Measurements from ENCODE around the gene CCNI. TPM values are rescaled to one million over a fixed set of nuclear protein-coding genes. Genes with fewer than 3 reads are reported as not detected.

The CCNI gene
- total RNA-seq, 1 experiment from 2014 or later, result 213 TPM

GRCh38 chr4:77110730-77111129, 34.9 kb upstream of the CCNI start:
- Mint-ChIP-seq H3K9me3 (no peaks in the 10 kb centered on the region), H3K4me3 (no peak overlapping the region), H3K4me1 (no peaks in the 10 kb centered on the region), H3K27me3 (ENCODE audit: low read depth) (no peaks in the 10 kb centered on the region), H3K36me3 (no peaks in the 10 kb centered on the region), H3K27ac (no peak overlapping the region)
- ChIA-PET CTCF (interaction anchor here (1.4 to 1.7 kb wide), 3 partner anchors 10 to 93 kb away, joined by 6 read pairs; no protein-coding TSS in a partner anchor), POLR2A (interaction anchor here (0.6 kb wide), 1 partner anchor 38 kb away, joined by 7 read pairs; no protein-coding TSS in a partner anchor)
- no peak for DNase-seq (ENCODE audit: low spot score)
- ATAC-seq, result no peak
- TF ChIP-seq IRF2 (CRISPR knock-in tag; IDR thresholded peaks at IDR 0.05; ENCODE audit: borderline replicate concordance, low read depth) (no peak), ZNF396 (CRISPR knock-in tag; IDR thresholded peaks at IDR 0.05; ENCODE audit: borderline replicate concordance) (no peak), FOXJ3 (CRISPR knock-in tag; IDR thresholded peaks at IDR 0.05; ENCODE audit: borderline replicate concordance) (no peak), TEAD1 (CRISPR knock-in tag; IDR thresholded peaks at IDR 0.05) (no peak), NR3C1 (CRISPR knock-in tag; conservative IDR thresholded peaks at IDR 0.05; ENCODE audit: low read depth) (no peak), ELF4 (CRISPR knock-in tag; IDR thresholded peaks at IDR 0.05; ENCODE audit: low read depth) (no peak), E2F5 (CRISPR knock-in tag; IDR thresholded peaks at IDR 0.05) (no peak), NFYB (CRISPR knock-in tag; conservative IDR thresholded peaks at IDR 0.05; ENCODE audit: low read depth) (no peak), ATF2 (CRISPR knock-in tag; IDR thresholded peaks at IDR 0.05; ENCODE audit: borderline replicate concordance, low read depth) (no peak), AFF4 (CRISPR knock-in tag; IDR thresholded peaks at IDR 0.05; ENCODE audit: borderline replicate concordance) (no peak), STAT6 (CRISPR knock-in tag; conservative IDR thresholded peaks at IDR 0.05; ENCODE audit: low read depth) (no peak), ESRRA (CRISPR knock-in tag; IDR thresholded peaks at IDR 0.05; ENCODE audit: borderline replicate concordance) (no peak), ZNF425 (CRISPR knock-in tag; conservative IDR thresholded peaks at IDR 0.05) (no peak), ZNF281 (CRISPR knock-in tag; IDR thresholded peaks at IDR 0.05) (no peak), USF2 (CRISPR knock-in tag; IDR thresholded peaks at IDR 0.05) (no peak), USF1 (CRISPR knock-in tag; IDR thresholded peaks at IDR 0.05) (no peak), IRF1 (CRISPR knock-in tag; IDR thresholded peaks at IDR 0.05) (no peak), ATF1 (CRISPR knock-in tag; IDR thresholded peaks at IDR 0.05) (no peak)
